ENCODE results near the gene RABAC1. TPM values are rescaled to one million over a fixed set of nuclear protein-coding genes. Genes with fewer than 3 reads are reported as not detected.
A peak's percentile ranks its signal among the peaks of the same experiment; 100 is the strongest.

The RABAC1 gene
- total RNA-seq, 2 experiments from 2014 or later: 171 to 191 TPM

- peaks cover 26% of the 10 kb centered on the region for H3K36me3 ChIP-seq (ENCODE audit: insufficient read depth, low read length)
- CTCF ChIA-PET (ENCODE audit: unreplicated experiment): no interaction called here
- peak overlapping the region; percentile 88 for H3K4me3 ChIP-seq (ENCODE audit: low read depth, low read length, poor library complexity, severe bottlenecking)
- H3K9me3 ChIP-seq (ENCODE audit: low read length): no peaks in the 10 kb centered on the region
- no peaks in the 10 kb centered on the region for H3K9me2 ChIP-seq (ENCODE audit: insufficient read depth, low read length)
- peak overlapping the region; percentile 95 for H3K4me2 ChIP-seq (ENCODE audit: low read length)
- TF ChIP-seq CTCF (conservative IDR thresholded peaks at IDR 0.05; ENCODE audit: low read length) (peak; percentile 90), EZH2phosphoT487 (IDR thresholded peaks at IDR 0.05; ENCODE audit: borderline replicate concordance, low read depth, low read length) (no peak)
- BruUV-seq (replicated peaks): no TSS peak
- intact Hi-C loops (cut with micrococcal nuclease; ENCODE audit: unreplicated experiment): loop anchor here (1.0 to 10.0 kb wide), 4 partner anchors 37 to 163 kb away; partner anchors contain the start of genes ATP1A3 and CEACAM3
- peaks cover 4% of the 10 kb centered on the region; the same call in 1 of the 2 replicates for H3K79me2 ChIP-seq (ENCODE audit: insufficient read depth, low read depth, low read length)
- peak; percentile 80 for DNase-seq (ENCODE audit: low spot score)
- no peaks in the 10 kb centered on the region for H4K20me1 ChIP-seq (ENCODE audit: insufficient read depth, low read length)
- POLR2A ChIA-PET: interaction anchor here (1.1 kb wide), 2 partner anchors 13 to 98 kb away, joined by 4 to 5 read pairs; partner anchors contain the start of gene RPS19
- H3K4me1 ChIP-seq (ENCODE audit: insufficient read depth, low read length, poor library complexity, severe bottlenecking): peaks cover 24% of the 10 kb centered on the region
- peak overlapping the region; percentile 65 for H3K27ac ChIP-seq (ENCODE audit: low read depth, low read length, poor library complexity, severe bottlenecking)
- H2AFZ ChIP-seq (ENCODE audit: low read length): no peak overlapping the region
Observed at GRCh38 chr19:41957838-41958366, 1.2 kb downstream of the RABAC1 start.

DNA sequence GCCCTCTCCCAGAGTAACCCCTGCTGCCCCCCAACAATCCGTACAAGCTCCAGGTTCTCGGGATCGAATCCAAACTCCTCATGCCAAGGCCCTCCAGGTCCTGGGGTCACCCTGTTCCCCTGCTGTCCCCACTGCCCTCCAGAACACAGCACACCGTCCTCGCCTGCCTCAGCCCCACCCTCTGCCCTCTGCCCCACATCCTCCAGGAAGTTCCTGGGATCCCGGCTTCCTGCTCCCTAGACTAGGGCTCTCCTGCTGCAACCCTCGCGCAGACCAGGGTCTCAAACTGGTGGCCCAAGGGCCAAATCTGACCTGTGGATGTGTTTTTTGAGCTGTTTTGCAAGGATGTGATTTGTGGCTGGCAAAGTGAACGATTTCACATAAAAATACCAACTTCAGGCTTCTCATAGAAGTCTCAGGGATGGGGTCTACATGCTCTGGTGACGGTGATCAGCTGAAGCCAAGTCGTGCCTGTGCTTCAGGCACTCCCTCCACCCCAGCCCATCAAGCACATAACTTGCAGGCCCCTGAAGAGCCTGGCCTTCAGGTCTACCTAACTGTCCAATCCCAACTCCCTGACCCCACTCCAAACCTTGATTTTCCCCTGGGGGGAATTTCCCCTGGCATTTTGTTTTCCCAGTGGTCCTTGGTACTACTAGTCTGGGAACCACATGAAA lies 1.8 kb downstream of the RABAC1 start:
- Histone ChIP-seq H4K20me1 (ENCODE audit: insufficient read depth, low read length) (no peaks in the 10 kb centered on the region), H3K9me2 (ENCODE audit: insufficient read depth, low read length) (no peaks in the 10 kb centered on the region), H2AFZ (ENCODE audit: low read length) (no peak overlapping the region), H3K27ac (ENCODE audit: low read depth, low read length, poor library complexity, severe bottlenecking) (peak overlapping the region; percentile 65), H3K4me2 (ENCODE audit: low read length) (peak overlapping the region; percentile 95), H3K9me3 (ENCODE audit: low read length) (no peaks in the 10 kb centered on the region), H3K4me1 (ENCODE audit: insufficient read depth, low read length, poor library complexity, severe bottlenecking) (peaks cover 29% of the 10 kb centered on the region), H3K4me3 (ENCODE audit: low read depth, low read length, poor library complexity, severe bottlenecking) (peak overlapping the region; percentile 88), H3K79me2 (ENCODE audit: insufficient read depth, low read depth, low read length) (peaks cover 4% of the 10 kb centered on the region; the same call in 1 of the 2 replicates), H3K36me3 (ENCODE audit: insufficient read depth, low read length) (peaks cover 26% of the 10 kb centered on the region)
- ChIA-PET CTCF (ENCODE audit: unreplicated experiment) (no interaction called here), POLR2A (interaction anchor here (1.1 kb wide), 1 partner anchor 12 kb away, joined by 4 read pairs; no protein-coding TSS in a partner anchor)
- no peak for TF ChIP-seq CTCF (conservative IDR thresholded peaks at IDR 0.05; ENCODE audit: low read length)
- no peak for TF ChIP-seq EZH2phosphoT487 (IDR thresholded peaks at IDR 0.05; ENCODE audit: borderline replicate concordance, low read depth, low read length)
- no TSS peak for BruUV-seq (replicated peaks)
- DNase-seq (ENCODE audit: low spot score): no peak
- intact Hi-C loops (cut with micrococcal nuclease; ENCODE audit: unreplicated experiment): loop anchor here (5.0 to 10.0 kb wide), 2 partner anchors 75 to 162 kb away; partner anchors contain the start of gene CEACAM3

- Histone ChIP-seq H4K20me1 (ENCODE audit: insufficient read depth, low read length) (no peaks in the 10 kb centered on the region), H3K79me2 (ENCODE audit: insufficient read depth, low read depth, low read length) (peaks cover 4% of the 10 kb centered on the region; the same call in 1 of the 2 replicates), H3K4me3 (ENCODE audit: low read depth, low read length, poor library complexity, severe bottlenecking) (no peak overlapping the region), H3K27ac (ENCODE audit: low read depth, low read length, poor library complexity, severe bottlenecking) (no peak overlapping the region), H3K9me3 (ENCODE audit: low read length) (no peaks in the 10 kb centered on the region), H3K9me2 (ENCODE audit: insufficient read depth, low read length) (no peaks in the 10 kb centered on the region), H3K36me3 (ENCODE audit: insufficient read depth, low read length) (peaks cover 26% of the 10 kb centered on the region), H2AFZ (ENCODE audit: low read length) (no peak overlapping the region), H3K4me1 (ENCODE audit: insufficient read depth, low read length, poor library complexity, severe bottlenecking) (peaks cover 32% of the 10 kb centered on the region), H3K4me2 (ENCODE audit: low read length) (no peak overlapping the region)
- BruUV-seq (replicated peaks): no TSS peak
- DNase-seq (ENCODE audit: low spot score): no peak
- ChIA-PET POLR2A (no interaction called here), CTCF (ENCODE audit: unreplicated experiment) (no interaction called here)
- no peak for TF ChIP-seq CTCF (conservative IDR thresholded peaks at IDR 0.05; ENCODE audit: low read length)
- no peak for TF ChIP-seq EZH2phosphoT487 (IDR thresholded peaks at IDR 0.05; ENCODE audit: borderline replicate concordance, low read depth, low read length)
- intact Hi-C loops (cut with micrococcal nuclease; ENCODE audit: unreplicated experiment): loop anchor here (5.0 to 10.0 kb wide), 2 partner anchors 76 to 162 kb away; partner anchors contain the start of gene CEACAM3
Observed at GRCh38 chr19:41956621-41957020, 2.5 kb downstream of the RABAC1 start.

Measured in OCI-LY7 (cell line).